Measurements from ENCODE around the gene PROM1. TPM values are rescaled to one million over a fixed set of nuclear protein-coding genes. Genes with fewer than 3 reads are reported as not detected.

The PROM1 gene
- total RNA-seq, 1 experiment from 2014 or later, result 65.1 TPM

DNA sequence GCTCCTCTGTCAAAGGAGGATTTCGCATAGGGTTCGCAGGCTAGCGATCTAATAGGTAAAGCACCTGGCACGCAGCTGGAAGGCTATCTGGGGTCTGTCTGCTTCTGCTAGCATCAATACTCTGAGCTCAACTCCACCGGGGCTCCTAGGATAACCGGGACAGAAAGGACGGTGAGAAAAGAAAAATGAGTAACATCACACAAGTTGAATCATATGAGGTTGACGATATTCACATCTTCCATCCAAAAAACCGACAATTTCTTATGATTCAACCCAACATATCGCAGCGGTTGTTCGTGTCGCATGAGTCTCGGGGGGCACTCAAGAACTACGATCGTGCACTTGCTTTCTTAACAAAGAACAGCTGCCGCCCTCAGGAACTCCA is 1.8 kb downstream of the PROM1 start (continued):
- no peak for TF ChIP-seq ZNF512 (CRISPR knock-in tag; IDR thresholded peaks at IDR 0.05; ENCODE audit: borderline replicate concordance)
- TF ChIP-seq HMGA2 (CRISPR knock-in tag; IDR thresholded peaks at IDR 0.05), result no peak
- TF ChIP-seq TEAD1 (CRISPR knock-in tag; IDR thresholded peaks at IDR 0.05), result no peak
- no peak for TF ChIP-seq CREM (CRISPR knock-in tag; IDR thresholded peaks at IDR 0.05)
- TF ChIP-seq ZNF396 (CRISPR knock-in tag; IDR thresholded peaks at IDR 0.05; ENCODE audit: borderline replicate concordance), result no peak
- no peak for TF ChIP-seq ZNF232 (CRISPR knock-in tag; IDR thresholded peaks at IDR 0.05)

- ATAC-seq (no peak), DNase-seq (ENCODE audit: low spot score) (no peak)
- no peak for TF ChIP-seq PRRX2 (CRISPR knock-in tag; IDR thresholded peaks at IDR 0.05)
- TF ChIP-seq MYBL2 (CRISPR knock-in tag; IDR thresholded peaks at IDR 0.05), result no peak
- TF ChIP-seq ELF4 (CRISPR knock-in tag; IDR thresholded peaks at IDR 0.05; ENCODE audit: low read depth), result no peak
- no peak for TF ChIP-seq ZNF671 (CRISPR knock-in tag; IDR thresholded peaks at IDR 0.05)
- no peak for TF ChIP-seq NFE2L1 (CRISPR knock-in tag; IDR thresholded peaks at IDR 0.05)
- Mint-ChIP-seq H3K4me1 (peaks cover 60% of the 10 kb centered on the region), H3K9me3 (no peaks in the 10 kb centered on the region), H3K27me3 (ENCODE audit: low read depth) (peaks cover 18% of the 10 kb centered on the region), H3K27ac (no peak overlapping the region), H3K36me3 (peaks cover 24% of the 10 kb centered on the region), H3K4me3 (no peak overlapping the region)
- ChIA-PET CTCF (interaction anchor here (1.0 kb wide), 1 partner anchor 127 kb away, joined by 3 read pairs; no protein-coding TSS in a partner anchor), POLR2A (no interaction called here)
These were observed 4.8 kb downstream of the PROM1 start for GRCh38 chr4:16079046-16079445.

GRCh38 chr4:16078195-16078760 is 5.5 kb downstream of the PROM1 start:
- POLR2A ChIA-PET, result no interaction called here
- TF ChIP-seq ZNF317 (CRISPR knock-in tag; IDR thresholded peaks at IDR 0.05; ENCODE audit: borderline replicate concordance, low read depth) (no peak), TP53 (CRISPR knock-in tag; IDR thresholded peaks at IDR 0.05) (no peak), ZMAT4 (CRISPR knock-in tag; IDR thresholded peaks at IDR 0.05) (no peak), CREB1 (CRISPR knock-in tag; IDR thresholded peaks at IDR 0.05) (no peak)
- TF ChIP-seq, protein P1, sequence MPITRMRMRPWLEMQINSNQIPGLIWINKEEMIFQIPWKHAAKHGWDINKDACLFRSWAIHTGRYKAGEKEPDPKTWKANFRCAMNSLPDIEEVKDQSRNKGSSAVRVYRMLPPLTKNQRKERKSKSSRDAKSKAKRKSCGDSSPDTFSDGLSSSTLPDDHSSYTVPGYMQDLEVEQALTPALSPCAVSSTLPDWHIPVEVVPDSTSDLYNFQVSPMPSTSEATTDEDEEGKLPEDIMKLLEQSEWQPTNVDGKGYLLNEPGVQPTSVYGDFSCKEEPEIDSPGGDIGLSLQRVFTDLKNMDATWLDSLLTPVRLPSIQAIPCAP (CRISPR knock-in tag; IDR thresholded peaks at IDR 0.05), result no peak
- DNase-seq (ENCODE audit: low spot score), result no peak
- Mint-ChIP-seq H3K27ac (no peak overlapping the region), H3K9me3 (no peaks in the 10 kb centered on the region), H3K4me3 (no peak overlapping the region), H3K36me3 (peaks cover 31% of the 10 kb centered on the region), H3K27me3 (ENCODE audit: low read depth) (peaks cover 16% of the 10 kb centered on the region), H3K4me1 (peaks cover 64% of the 10 kb centered on the region)
- CTCF ChIA-PET, result no interaction called here
- no peak for ATAC-seq

DNA sequence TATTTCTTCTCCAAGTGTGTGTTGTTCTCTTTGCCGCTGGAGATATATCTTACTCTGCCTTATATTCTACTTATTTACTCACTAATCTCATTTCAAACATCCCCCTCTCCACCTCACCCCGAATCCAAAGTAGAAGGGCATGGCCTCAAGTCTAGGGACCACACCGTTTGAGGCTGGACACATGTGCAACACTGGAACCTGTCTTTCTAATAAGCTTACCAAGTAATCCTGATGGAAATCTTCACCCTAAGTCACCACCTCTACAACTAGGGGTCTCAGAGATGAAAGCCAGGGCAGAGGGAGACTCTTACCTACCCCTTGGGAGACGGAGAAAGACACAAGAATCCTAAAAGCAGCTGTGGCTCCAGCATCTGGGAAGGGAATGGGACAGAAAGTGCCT is 6.0 kb downstream of the PROM1 start:
- no peak overlapping the region for H3K4me3 Mint-ChIP-seq
- peaks cover 69% of the 10 kb centered on the region for H3K4me1 Mint-ChIP-seq
- H3K36me3 Mint-ChIP-seq, result peaks cover 33% of the 10 kb centered on the region
- H3K9me3 Mint-ChIP-seq, result no peaks in the 10 kb centered on the region
- ATAC-seq, result no peak
- CTCF ChIA-PET, result no interaction called here
- peaks cover 12% of the 10 kb centered on the region for H3K27me3 Mint-ChIP-seq (ENCODE audit: low read depth)
- no peak for DNase-seq (ENCODE audit: low spot score)
- POLR2A ChIA-PET, result no interaction called here
- H3K27ac Mint-ChIP-seq, result peak overlapping the region; percentile 28; the same call in 1 of the 2 replicates
- no peak for TF ChIP-seq ELF4 (CRISPR knock-in tag; IDR thresholded peaks at IDR 0.05; ENCODE audit: low read depth)
- TF ChIP-seq ETV6 (CRISPR knock-in tag; IDR thresholded peaks at IDR 0.05), result no peak
- no peak for TF ChIP-seq ZNF317 (CRISPR knock-in tag; IDR thresholded peaks at IDR 0.05; ENCODE audit: borderline replicate concordance, low read depth)
- no peak for TF ChIP-seq SP1 (CRISPR knock-in tag; conservative IDR thresholded peaks at IDR 0.05)
- TF ChIP-seq, protein P2, sequence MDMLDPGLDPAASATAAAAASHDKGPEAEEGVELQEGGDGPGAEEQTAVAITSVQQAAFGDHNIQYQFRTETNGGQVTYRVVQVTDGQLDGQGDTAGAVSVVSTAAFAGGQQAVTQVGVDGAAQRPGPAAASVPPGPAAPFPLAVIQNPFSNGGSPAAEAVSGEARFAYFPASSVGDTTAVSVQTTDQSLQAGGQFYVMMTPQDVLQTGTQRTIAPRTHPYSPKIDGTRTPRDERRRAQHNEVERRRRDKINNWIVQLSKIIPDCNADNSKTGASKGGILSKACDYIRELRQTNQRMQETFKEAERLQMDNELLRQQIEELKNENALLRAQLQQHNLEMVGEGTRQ (CRISPR knock-in tag; IDR thresholded peaks at IDR 0.05), result no peak
- TF ChIP-seq ZMAT4 (CRISPR knock-in tag; IDR thresholded peaks at IDR 0.05), result no peak
- TF ChIP-seq, protein P3, sequence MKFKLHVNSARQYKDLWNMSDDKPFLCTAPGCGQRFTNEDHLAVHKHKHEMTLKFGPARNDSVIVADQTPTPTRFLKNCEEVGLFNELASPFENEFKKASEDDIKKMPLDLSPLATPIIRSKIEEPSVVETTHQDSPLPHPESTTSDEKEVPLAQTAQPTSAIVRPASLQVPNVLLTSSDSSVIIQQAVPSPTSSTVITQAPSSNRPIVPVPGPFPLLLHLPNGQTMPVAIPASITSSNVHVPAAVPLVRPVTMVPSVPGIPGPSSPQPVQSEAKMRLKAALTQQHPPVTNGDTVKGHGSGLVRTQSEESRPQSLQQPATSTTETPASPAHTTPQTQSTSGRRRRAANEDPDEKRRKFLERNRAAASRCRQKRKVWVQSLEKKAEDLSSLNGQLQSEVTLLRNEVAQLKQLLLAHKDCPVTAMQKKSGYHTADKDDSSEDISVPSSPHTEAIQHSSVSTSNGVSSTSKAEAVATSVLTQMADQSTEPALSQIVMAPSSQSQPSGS (CRISPR knock-in tag; IDR thresholded peaks at IDR 0.05; ENCODE audit: borderline replicate concordance, low read depth), result no peak
- TF ChIP-seq GRHL2 (CRISPR knock-in tag; IDR thresholded peaks at IDR 0.05; ENCODE audit: insufficient replicate concordance, severe bottlenecking), result no peak
- TF ChIP-seq ESRRA (CRISPR knock-in tag; IDR thresholded peaks at IDR 0.05; ENCODE audit: borderline replicate concordance), result no peak
- TF ChIP-seq, protein P4, sequence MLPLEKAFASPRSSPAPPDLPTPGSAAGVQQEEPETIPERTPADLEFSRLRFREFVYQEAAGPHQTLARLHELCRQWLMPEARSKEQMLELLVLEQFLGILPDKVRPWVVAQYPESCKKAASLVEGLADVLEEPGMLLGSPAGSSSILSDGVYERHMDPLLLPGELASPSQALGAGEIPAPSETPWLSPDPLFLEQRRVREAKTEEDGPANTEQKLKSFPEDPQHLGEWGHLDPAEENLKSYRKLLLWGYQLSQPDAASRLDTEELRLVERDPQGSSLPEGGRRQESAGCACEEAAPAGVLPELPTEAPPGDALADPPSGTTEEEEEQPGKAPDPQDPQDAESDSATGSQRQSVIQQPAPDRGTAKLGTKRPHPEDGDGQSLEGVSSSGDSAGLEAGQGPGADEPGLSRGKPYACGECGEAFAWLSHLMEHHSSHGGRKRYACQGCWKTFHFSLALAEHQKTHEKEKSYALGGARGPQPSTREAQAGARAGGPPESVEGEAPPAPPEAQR (CRISPR knock-in tag; IDR thresholded peaks at IDR 0.05), result no peak
- TF ChIP-seq, protein P5, sequence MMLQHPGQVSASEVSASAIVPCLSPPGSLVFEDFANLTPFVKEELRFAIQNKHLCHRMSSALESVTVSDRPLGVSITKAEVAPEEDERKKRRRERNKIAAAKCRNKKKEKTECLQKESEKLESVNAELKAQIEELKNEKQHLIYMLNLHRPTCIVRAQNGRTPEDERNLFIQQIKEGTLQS (CRISPR knock-in tag; conservative IDR thresholded peaks at IDR 0.05), result no peak
